GM19328 (cell line): ENCODE data around the gene TEX55.
"Not testable (repeated sequence)": the region's sequence is repeated elsewhere in the genome, so short reads cannot be mapped to it uniquely, and the experiment has no call there.

ENCODE experiments used
- ATAC-seq: cut with Tn5 transposase; IDR thresholded peaks from one replicate; pipeline ENCODE4 v1.9.1; 2021; ENCODE audit warnings: mild to moderate bottlenecking, moderate library complexity; ENCODE audit not compliant: unreplicated experiment

The TEX55 gene

GRCh38 chr3:119145500-119146167 is at the start of gene TEX55:
TEX55 (plus strand) TSS chr3:119146165; CDS start chr3:119146190, 25 bp downstream.
- ATAC-seq: peak; percentile 83

GRCh38 chr3:119098003-119098402 is 48.0 kb upstream of the TEX55 start:
- no peak for ATAC-seq

- ATAC-seq: no peak
Measured at GRCh38 chr3:119098619-119099222, 47.2 kb upstream of the TEX55 start.

GRCh38 chr3:119099785-119100184 is 46.2 kb upstream of the TEX55 start:
- ATAC-seq: no peak

GRCh38 chr3:119104031-119104430 is 41.9 kb upstream of the TEX55 start:
- no peak for ATAC-seq

- ATAC-seq: not testable (repeated sequence)
Measured at GRCh38 chr3:119118330-119118729, 27.6 kb upstream of the TEX55 start.

- no peak for ATAC-seq
Measured at GRCh38 chr3:119120480-119120879, 25.5 kb upstream of the TEX55 start.

- no peak for ATAC-seq
Measured at GRCh38 chr3:119122350-119122749, 23.6 kb upstream of the TEX55 start.

- ATAC-seq: no peak
Measured at GRCh38 chr3:119125342-119125741, 20.6 kb upstream of the TEX55 start.

GRCh38 chr3:119125742-119126504 is 20.0 kb upstream of the TEX55 start:
- no peak for ATAC-seq

- ATAC-seq: not testable (repeated sequence)
Measured at GRCh38 chr3:119130291-119130690, 15.7 kb upstream of the TEX55 start.

- ATAC-seq: not testable (repeated sequence)
Measured at GRCh38 chr3:119132291-119132690, 13.7 kb upstream of the TEX55 start.

- ATAC-seq: not testable (repeated sequence)
Measured at GRCh38 chr3:119139360-119139759, 6.6 kb upstream of the TEX55 start.

- ATAC-seq: no peak
Measured at GRCh38 chr3:119140466-119140865, 5.5 kb upstream of the TEX55 start.

- ATAC-seq: peak; percentile 31
Measured at GRCh38 chr3:119145128-119145499, 851 bp upstream of the TEX55 start.

- no peak for ATAC-seq
Measured at GRCh38 chr3:119146578-119147375, 812 bp downstream of the TEX55 start.

- ATAC-seq: no peak
Measured at GRCh38 chr3:119147494-119147893, 1.5 kb downstream of the TEX55 start.

GRCh38 chr3:119148493-119149180 is 2.7 kb downstream of the TEX55 start:
- ATAC-seq: no peak

- ATAC-seq: no peak
Measured at GRCh38 chr3:119149484-119149883, 3.5 kb downstream of the TEX55 start.

- no peak for ATAC-seq
Measured at GRCh38 chr3:119156868-119157267, 10.9 kb downstream of the TEX55 start.

GRCh38 chr3:119157971-119158370 is 12.0 kb downstream of the TEX55 start:
- ATAC-seq: no peak
